ENCODE results near the gene GPC5.

Gene GPC5

DNA sequence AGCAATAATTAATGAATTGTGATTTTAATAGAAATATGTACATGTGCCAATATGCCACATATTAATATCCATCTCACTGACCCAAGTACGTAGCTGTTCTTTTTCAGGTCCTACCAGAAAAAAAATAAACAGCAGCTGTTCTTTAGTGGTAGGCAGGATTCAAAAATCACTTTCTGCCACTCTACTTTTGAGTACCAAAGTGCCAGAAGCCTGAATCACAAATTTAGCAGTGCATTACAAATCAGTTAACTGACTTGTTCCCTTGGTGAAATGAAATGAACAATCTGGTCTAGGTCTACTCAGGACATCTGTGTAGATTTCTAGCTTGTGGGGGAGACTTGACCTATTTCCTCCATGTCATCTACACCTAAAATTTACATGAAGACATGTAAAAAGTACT, 1052.6 kb downstream of the GPC5 start:
- no peak overlapping the region for H3K4me3 ChIP-seq (ENCODE audit: low read depth, low read length)
- POLR2A ChIA-PET: no interaction called here
- CTCF ChIA-PET: no interaction called here
- H3K36me3 ChIP-seq (ENCODE audit: control insufficient read depth in 2 of 2, insufficient read depth in 1 of 2, low read length in 2 of 2): no peaks in the 10 kb centered on the region
- TF ChIP-seq ZNF701 (tag by site-specific recombination; IDR thresholded peaks at IDR 0.05) (no peak), ZNF146 (tag by site-specific recombination; IDR thresholded peaks at IDR 0.05) (no peak), KLF7 (tag by site-specific recombination; IDR thresholded peaks at IDR 0.05; ENCODE audit: borderline replicate concordance) (no peak), KLF16 (tag by site-specific recombination; IDR thresholded peaks at IDR 0.05) (no peak), IKZF3 (tag by site-specific recombination; IDR thresholded peaks at IDR 0.05) (no peak), ZNF521 (tag by site-specific recombination; IDR thresholded peaks at IDR 0.05) (no peak), ZNF707 (tag by site-specific recombination; IDR thresholded peaks at IDR 0.05) (no peak), ZNF626 (tag by site-specific recombination; IDR thresholded peaks at IDR 0.05) (no peak), ZNF596 (tag by site-specific recombination; IDR thresholded peaks at IDR 0.05) (no peak), ZNF2 (tag by site-specific recombination; IDR thresholded peaks at IDR 0.05) (no peak), OVOL3 (tag by site-specific recombination; IDR thresholded peaks at IDR 0.05) (no peak), PRDM1 (tag by site-specific recombination; IDR thresholded peaks at IDR 0.05) (no peak), SETDB1 (IDR thresholded peaks at IDR 0.05; ENCODE audit: insufficient read length, low read length) (no peak), ZNF184 (tag by site-specific recombination; IDR thresholded peaks at IDR 0.05) (no peak), ZNF426 (tag by site-specific recombination; IDR thresholded peaks at IDR 0.05) (no peak)
- TF ChIP-seq, protein P1, sequence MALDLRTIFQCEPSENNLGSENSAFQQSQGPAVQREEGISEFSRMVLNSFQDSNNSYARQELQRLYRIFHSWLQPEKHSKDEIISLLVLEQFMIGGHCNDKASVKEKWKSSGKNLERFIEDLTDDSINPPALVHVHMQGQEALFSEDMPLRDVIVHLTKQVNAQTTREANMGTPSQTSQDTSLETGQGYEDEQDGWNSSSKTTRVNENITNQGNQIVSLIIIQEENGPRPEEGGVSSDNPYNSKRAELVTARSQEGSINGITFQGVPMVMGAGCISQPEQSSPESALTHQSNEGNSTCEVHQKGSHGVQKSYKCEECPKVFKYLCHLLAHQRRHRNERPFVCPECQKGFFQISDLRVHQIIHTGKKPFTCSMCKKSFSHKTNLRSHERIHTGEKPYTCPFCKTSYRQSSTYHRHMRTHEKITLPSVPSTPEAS (tag by site-specific recombination; IDR thresholded peaks at IDR 0.05): no peak
- H3K9me3 ChIP-seq (ENCODE audit: control insufficient read depth, insufficient read depth, low read depth, low read length): no peaks in the 10 kb centered on the region
- H3K4me1 ChIP-seq (ENCODE audit: control insufficient read depth, insufficient read depth, low read length): no peaks in the 10 kb centered on the region
- H3K27ac ChIP-seq (ENCODE audit: extremely low read depth, low read depth, low read length): no peak overlapping the region

DNA sequence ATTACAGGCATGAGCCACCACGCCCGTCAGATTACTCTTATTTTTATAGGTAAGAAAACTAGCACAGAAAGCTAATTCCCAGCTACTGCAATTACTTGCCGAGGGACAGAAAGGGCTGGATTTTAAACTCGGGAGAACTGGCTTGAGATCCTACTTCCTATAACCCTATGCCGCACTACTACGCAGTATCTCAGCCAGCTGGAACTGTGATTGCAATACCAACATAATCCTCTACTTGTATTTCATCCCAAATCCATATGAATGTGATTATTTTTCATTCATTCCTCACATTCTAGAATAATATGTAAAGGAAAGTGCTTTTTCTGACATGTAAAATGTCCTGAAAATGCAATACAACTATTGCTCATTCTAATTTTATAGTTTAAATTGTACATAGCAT, 1054.4 kb downstream of the GPC5 start:
- Histone ChIP-seq H3K9me3 (ENCODE audit: control insufficient read depth, insufficient read depth, low read depth, low read length) (no peaks in the 10 kb centered on the region), H3K4me1 (ENCODE audit: control insufficient read depth, insufficient read depth, low read length) (no peaks in the 10 kb centered on the region), H3K4me3 (ENCODE audit: low read depth, low read length) (no peak overlapping the region), H3K27ac (ENCODE audit: extremely low read depth, low read depth, low read length) (no peak overlapping the region), H3K36me3 (ENCODE audit: control insufficient read depth in 2 of 2, insufficient read depth in 1 of 2, low read length in 2 of 2) (no peaks in the 10 kb centered on the region)
- CTCF ChIA-PET: no interaction called here
- POLR2A ChIA-PET: no interaction called here
- no peak for TF ChIP-seq ZNF610 (tag by site-specific recombination; IDR thresholded peaks at IDR 0.05; ENCODE audit: borderline replicate concordance)
- TF ChIP-seq ZNF48 (tag by site-specific recombination; IDR thresholded peaks at IDR 0.05): no peak
- no peak for TF ChIP-seq SCRT2 (tag by site-specific recombination; IDR thresholded peaks at IDR 0.05)
- no peak for TF ChIP-seq YY2 (tag by site-specific recombination; IDR thresholded peaks at IDR 0.05)
- TF ChIP-seq ZNF561 (tag by site-specific recombination; IDR thresholded peaks at IDR 0.05; ENCODE audit: borderline replicate concordance): no peak
- TF ChIP-seq, protein P2, sequence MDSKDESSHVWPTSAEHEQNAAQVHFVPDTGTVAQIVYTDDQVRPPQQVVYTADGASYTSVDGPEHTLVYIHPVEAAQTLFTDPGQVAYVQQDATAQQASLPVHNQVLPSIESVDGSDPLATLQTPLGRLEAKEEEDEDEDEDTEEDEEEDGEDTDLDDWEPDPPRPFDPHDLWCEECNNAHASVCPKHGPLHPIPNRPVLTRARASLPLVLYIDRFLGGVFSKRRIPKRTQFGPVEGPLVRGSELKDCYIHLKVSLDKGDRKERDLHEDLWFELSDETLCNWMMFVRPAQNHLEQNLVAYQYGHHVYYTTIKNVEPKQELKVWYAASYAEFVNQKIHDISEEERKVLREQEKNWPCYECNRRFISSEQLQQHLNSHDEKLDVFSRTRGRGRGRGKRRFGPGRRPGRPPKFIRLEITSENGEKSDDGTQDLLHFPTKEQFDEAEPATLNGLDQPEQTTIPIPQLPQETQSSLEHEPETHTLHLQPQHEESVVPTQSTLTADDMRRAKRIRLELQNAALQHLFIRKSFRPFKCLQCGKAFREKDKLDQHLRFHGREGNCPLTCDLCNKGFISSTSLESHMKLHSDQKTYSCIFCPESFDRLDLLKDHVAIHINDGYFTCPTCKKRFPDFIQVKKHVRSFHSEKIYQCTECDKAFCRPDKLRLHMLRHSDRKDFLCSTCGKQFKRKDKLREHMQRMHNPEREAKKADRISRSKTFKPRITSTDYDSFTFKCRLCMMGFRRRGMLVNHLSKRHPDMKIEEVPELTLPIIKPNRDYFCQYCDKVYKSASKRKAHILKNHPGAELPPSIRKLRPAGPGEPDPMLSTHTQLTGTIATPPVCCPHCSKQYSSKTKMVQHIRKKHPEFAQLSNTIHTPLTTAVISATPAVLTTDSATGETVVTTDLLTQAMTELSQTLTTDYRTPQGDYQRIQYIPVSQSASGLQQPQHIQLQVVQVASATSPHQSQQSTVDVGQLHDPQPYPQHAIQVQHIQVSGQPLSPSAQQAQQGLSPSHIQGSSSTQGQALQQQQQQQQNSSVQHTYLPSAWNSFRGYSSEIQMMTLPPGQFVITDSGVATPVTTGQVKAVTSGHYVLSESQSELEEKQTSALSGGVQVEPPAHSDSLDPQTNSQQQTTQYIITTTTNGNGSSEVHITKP (tag by site-specific recombination; IDR thresholded peaks at IDR 0.05): no peak
- TF ChIP-seq TRIM28 (IDR thresholded peaks at IDR 0.05; ENCODE audit: borderline replicate concordance, low read length): no peak
- TF ChIP-seq KLF10 (tag by site-specific recombination; IDR thresholded peaks at IDR 0.05): no peak
- no peak for TF ChIP-seq ZNF623 (tag by site-specific recombination; IDR thresholded peaks at IDR 0.05)
- TF ChIP-seq, protein P3, sequence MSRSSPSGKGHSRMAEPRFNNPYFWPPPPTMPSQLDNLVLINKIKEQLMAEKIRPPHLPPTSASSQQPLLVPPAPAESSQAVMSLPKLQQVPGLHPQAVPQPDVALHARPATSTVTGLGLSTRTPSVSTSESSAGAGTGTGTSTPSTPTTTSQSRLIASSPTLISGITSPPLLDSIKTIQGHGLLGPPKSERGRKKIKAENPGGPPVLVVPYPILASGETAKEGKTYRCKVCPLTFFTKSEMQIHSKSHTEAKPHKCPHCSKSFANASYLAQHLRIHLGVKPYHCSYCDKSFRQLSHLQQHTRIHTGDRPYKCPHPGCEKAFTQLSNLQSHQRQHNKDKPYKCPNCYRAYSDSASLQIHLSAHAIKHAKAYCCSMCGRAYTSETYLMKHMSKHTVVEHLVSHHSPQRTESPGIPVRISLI (tag by site-specific recombination; IDR thresholded peaks at IDR 0.05): no peak
- TF ChIP-seq, protein P4, sequence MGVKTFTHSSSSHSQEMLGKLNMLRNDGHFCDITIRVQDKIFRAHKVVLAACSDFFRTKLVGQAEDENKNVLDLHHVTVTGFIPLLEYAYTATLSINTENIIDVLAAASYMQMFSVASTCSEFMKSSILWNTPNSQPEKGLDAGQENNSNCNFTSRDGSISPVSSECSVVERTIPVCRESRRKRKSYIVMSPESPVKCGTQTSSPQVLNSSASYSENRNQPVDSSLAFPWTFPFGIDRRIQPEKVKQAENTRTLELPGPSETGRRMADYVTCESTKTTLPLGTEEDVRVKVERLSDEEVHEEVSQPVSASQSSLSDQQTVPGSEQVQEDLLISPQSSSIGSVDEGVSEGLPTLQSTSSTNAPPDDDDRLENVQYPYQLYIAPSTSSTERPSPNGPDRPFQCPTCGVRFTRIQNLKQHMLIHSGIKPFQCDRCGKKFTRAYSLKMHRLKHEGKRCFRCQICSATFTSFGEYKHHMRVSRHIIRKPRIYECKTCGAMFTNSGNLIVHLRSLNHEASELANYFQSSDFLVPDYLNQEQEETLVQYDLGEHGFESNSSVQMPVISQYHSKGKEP (tag by site-specific recombination; IDR thresholded peaks at IDR 0.05): no peak
- TF ChIP-seq FEZF1 (tag by site-specific recombination; IDR thresholded peaks at IDR 0.05): no peak
- no peak for TF ChIP-seq ZNF76 (tag by site-specific recombination; IDR thresholded peaks at IDR 0.05; ENCODE audit: borderline replicate concordance, low read depth)
- no peak for TF ChIP-seq ZNF701 (tag by site-specific recombination; IDR thresholded peaks at IDR 0.05)
- no peak for TF ChIP-seq ZNF585B (tag by site-specific recombination; IDR thresholded peaks at IDR 0.05)
- no peak for TF ChIP-seq ZNF248 (tag by site-specific recombination; IDR thresholded peaks at IDR 0.05)

Data from HEK293 (cell line).